ENCODE data around the gene CSPG4.

DNA sequence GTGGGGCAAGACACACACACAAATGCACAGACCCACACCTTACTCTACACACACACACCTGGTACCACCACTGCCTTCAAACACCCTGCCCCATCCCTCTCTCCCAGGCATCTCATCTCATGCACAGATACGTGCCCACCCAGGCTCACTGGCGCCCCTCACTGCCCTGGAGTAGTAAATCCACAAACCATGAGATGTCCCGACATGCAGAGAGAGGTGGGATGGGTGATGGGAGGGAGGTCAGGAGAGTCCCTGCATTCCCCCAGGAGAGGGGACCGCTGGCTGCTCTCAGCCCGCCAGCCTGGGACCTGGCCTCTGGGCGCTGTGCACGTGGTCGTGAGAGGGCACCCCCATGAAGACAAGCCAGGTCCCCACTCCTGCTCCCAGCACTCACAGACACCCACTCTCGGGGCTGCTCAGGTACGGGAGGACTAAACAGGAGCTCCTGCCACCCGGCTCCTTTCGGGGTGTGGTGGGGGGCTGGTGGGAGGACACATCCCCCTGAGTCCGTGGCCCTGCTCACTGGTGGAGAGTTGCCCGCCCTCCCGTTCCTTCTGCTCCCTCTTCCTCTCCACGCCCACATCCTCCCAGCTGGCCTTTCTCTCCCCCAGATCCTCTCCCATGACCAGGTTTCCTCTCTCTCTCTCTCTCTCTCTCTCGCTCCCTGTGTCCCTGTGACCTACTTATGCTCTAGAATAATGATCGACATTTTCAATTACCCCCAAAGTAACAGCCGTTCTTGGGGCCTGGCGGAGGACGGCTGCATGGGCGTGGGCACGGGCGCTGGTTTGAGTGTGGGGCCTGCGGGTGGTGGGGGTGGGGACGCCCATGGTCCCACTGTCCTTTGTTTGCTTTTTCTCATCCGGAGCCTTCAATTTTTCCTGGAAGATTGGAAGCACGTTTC is 18.9 kb upstream of the CSPG4 start:
- no peak for TF ChIP-seq POLR2A (IDR thresholded peaks at IDR 0.05)
- no peak for TF ChIP-seq CTCF (IDR thresholded peaks at IDR 0.05)

All from ovary (tissue), 3 donors.